HCT116 (cell line): Measurements from ENCODE around the gene CCDC92. TPM values are rescaled to one million over a fixed set of nuclear protein-coding genes. Genes with fewer than 3 reads are reported as not detected.

Experiments
- ATAC-seq: fragments of 200-7000 bp; cut with Tn5 transposase; 2 replicates; pipeline ENCODE4 v1.9.1; 2020; ENCODE audit warnings: mild to moderate bottlenecking, moderate library complexity
- BruUV-seq: library from RNA; stranded (reverse); fragments of 400-500 nt; replicated peaks from 2 replicates; lab custom pipeline; 2021; lab: Mats Ljungman, UMichigan
- CTCF ChIA-PET: fragments of 300-600 bp; sonication (Branson Sonifier 250); formaldehyde crosslinking; loops from one replicate; lab custom pipeline; 2021; ENCODE audit warnings: antibody characterized with exemption; lab: Charles Lee
- POLR2A ChIA-PET: fragments of 300-600, 350-600 bp; sonication (Branson Sonifier 250); formaldehyde crosslinking; loops from one replicate; lab custom pipeline; 2021; ENCODE audit warnings: antibody characterized with exemption; lab: Charles Lee
- RAD21 ChIA-PET, 2 experiments: fragments of 300-600 bp; sonication (Branson Sonifier 250); formaldehyde crosslinking; loops; one replicate each; lab custom pipeline; 2023; ENCODE audit warnings: low total read pairs in 2 of 2; ENCODE audit not compliant: uncharacterized antibody in 2 of 2, unreplicated experiment in 2 of 2, low non-redundant PET in 1 of 2; lab: Charles Lee
- DNase-seq: peaks from one replicate; pipeline ENCODE4 v3.0.0-alpha.2; 2010; ENCODE audit warnings: low read depth, low spot score
- H2AFZ ChIP-seq: fragments of 200-600 bp; shearing (Covaris generic), sonication (generic); 2 replicates; pipeline ENCODE4 v1.6.1; 2017; ENCODE audit warnings: low read depth, mixed run types, mixed read lengths, antibody characterized with exemption, low read length; ENCODE audit not compliant: poor library complexity, severe bottlenecking
- H3K27ac ChIP-seq: 2 replicates; pipeline ENCODE4 v1.5.1; 2012; ENCODE audit warnings: low read depth, low read length
- H3K27me3 ChIP-seq: fragments of 200-600 bp; sonication (generic); 2 replicates; pipeline ENCODE4 v1.6.1; 2016; ENCODE audit warnings: mixed run types, low read length, mixed read lengths; ENCODE audit not compliant: insufficient read depth
- H3K36me3 ChIP-seq, 2 experiments: fragments of 200-500 bp in 1 of 2; fragments of 200-600 bp in 1 of 2; sonication (Bioruptor generic) in 1 of 2; sonication (generic) in 1 of 2; 2 replicates each; pipeline versions ENCODE4 v1.5.1 to v1.6.1; 2014 to 2016; ENCODE audit warnings: low read length in 2 of 2, inconsistent platforms in 1 of 2, mixed read lengths in 1 of 2, mixed run types in 1 of 2; ENCODE audit not compliant: insufficient read depth in 2 of 2, control insufficient read depth in 1 of 2
- H3K4me1 ChIP-seq, 2 experiments: fragments of 200-600 bp in 1 of 2; sonication (generic) in 1 of 2; 2 replicates each; pipeline versions ENCODE4 v1.5.1 to v1.6.1; 2012 to 2017; ENCODE audit warnings: low read length in 2 of 2, inconsistent platforms in 1 of 2, mild to moderate bottlenecking in 1 of 2, mixed read lengths in 1 of 2, mixed run types in 1 of 2, moderate library complexity in 1 of 2; ENCODE audit not compliant: insufficient read depth in 2 of 2, control insufficient read depth in 1 of 2
- H3K4me2 ChIP-seq: fragments of 200-600 bp; sonication (generic); 2 replicates; pipeline ENCODE4 v1.6.1; 2017; ENCODE audit warnings: mixed run types, low read length, mixed read lengths
- H3K4me3 ChIP-seq, 2 experiments: fragments of 200-600 bp in 1 of 2; sonication (generic) in 1 of 2; replicated peaks in 1 of 2; 2 replicates each; pipeline ENCODE4 v1.5.1; 2011 to 2016; ENCODE audit warnings: low read length in 2 of 2, control low read depth in 1 of 2, low read depth in 1 of 2, mild to moderate bottlenecking in 1 of 2, mixed read lengths in 1 of 2, mixed run types in 1 of 2
- H3K79me2 ChIP-seq: fragments of 200-600 bp; sonication (generic); 2 replicates; pipeline ENCODE4 v1.6.1; 2017; ENCODE audit warnings: mild to moderate bottlenecking, mixed run types, low read length, moderate library complexity, mixed read lengths; ENCODE audit not compliant: insufficient read depth
- H3K9ac ChIP-seq: fragments of 200-600 bp; sonication (generic); 2 replicates; pipeline ENCODE4 v1.6.1; 2016; ENCODE audit warnings: low read length, mixed read lengths
- H3K9me2 ChIP-seq: fragments of 200-600 bp; sonication (generic), shearing (Covaris generic); 2 replicates; pipeline ENCODE4 v1.6.1; 2017; ENCODE audit warnings: mixed run types, mild to moderate bottlenecking, moderate library complexity; ENCODE audit not compliant: insufficient read depth
- H3K9me3 ChIP-seq, 2 experiments: fragments of 200-500 bp in 1 of 2; fragments of 200-600 bp in 1 of 2; sonication (Bioruptor generic) in 1 of 2; sonication (generic) in 1 of 2; 2 replicates each; pipeline ENCODE4 v1.6.1; 2014 to 2017; ENCODE audit warnings: low read length in 2 of 2, mixed read lengths in 2 of 2, inconsistent platforms in 1 of 2, low read depth in 1 of 2, mild to moderate bottlenecking in 1 of 2, mixed run types in 1 of 2, moderate library complexity in 1 of 2; ENCODE audit not compliant: control insufficient read depth in 1 of 2, insufficient read depth in 1 of 2
- H4K20me1 ChIP-seq: fragments of 200-600 bp; sonication (generic), shearing (Covaris generic); 2 replicates; pipeline ENCODE4 v1.6.1; 2017; ENCODE audit warnings: mixed run types, mild to moderate bottlenecking, moderate library complexity; ENCODE audit not compliant: insufficient read depth
- ATF3 ChIP-seq: IDR thresholded peaks from 2 replicates; pipeline ENCODE4 v1.6.1; 2012
- CBX3 ChIP-seq: IDR thresholded peaks from 2 replicates; pipeline ENCODE4 v1.6.1; 2012; ENCODE audit warnings: low read depth
- EGR1 ChIP-seq: IDR thresholded peaks from 2 replicates; pipeline ENCODE4 v1.6.1; 2012; ENCODE audit warnings: low read depth
- ELF1 ChIP-seq: IDR thresholded peaks from 2 replicates; pipeline ENCODE4 v1.6.1; 2012; ENCODE audit warnings: low read depth, borderline replicate concordance
- EZH2 ChIP-seq: fragments of 200-600 bp; sonication (generic); IDR thresholded peaks from 2 replicates; pipeline ENCODE4 v1.6.1; 2017; ENCODE audit warnings: antibody characterized with exemption, mixed run types
- FOSL1 ChIP-seq: IDR thresholded peaks from 2 replicates; pipeline ENCODE4 v1.6.1; 2012; ENCODE audit warnings: low read depth
- JUND ChIP-seq: IDR thresholded peaks from 2 replicates; pipeline ENCODE4 v1.6.1; 2012
- POLR2A ChIP-seq: IDR thresholded peaks from 2 replicates; pipeline ENCODE4 v1.7.0; 2011; ENCODE audit warnings: borderline replicate concordance; ENCODE audit not compliant: insufficient read depth, insufficient read length; ENCODE audit errors: extremely low read depth
- POLR2AphosphoS5 ChIP-seq: IDR thresholded peaks from 2 replicates; pipeline ENCODE4 v1.6.1; 2011; ENCODE audit warnings: mild to moderate bottlenecking, low read depth, low read length, moderate library complexity
- RAD21 ChIP-seq: IDR thresholded peaks from 2 replicates; pipeline ENCODE4 v1.6.1; 2012; ENCODE audit warnings: low read depth, mild to moderate bottlenecking
- REST ChIP-seq: IDR thresholded peaks from 2 replicates; pipeline ENCODE4 v1.6.1; 2012; ENCODE audit warnings: low read depth
- SP1 ChIP-seq: IDR thresholded peaks from 2 replicates; pipeline ENCODE4 v1.6.1; 2012; ENCODE audit warnings: low read depth
- SRF ChIP-seq: IDR thresholded peaks from 2 replicates; pipeline ENCODE4 v1.6.1; 2012; ENCODE audit warnings: low read depth
- TCF7L2 ChIP-seq: IDR thresholded peaks from 2 replicates; pipeline ENCODE4 v1.7.0; 2011; ENCODE audit warnings: borderline replicate concordance, inconsistent platforms; ENCODE audit not compliant: insufficient read depth, insufficient read length; ENCODE audit errors: extremely low read depth
- ZBTB33 ChIP-seq: IDR thresholded peaks from 2 replicates; pipeline ENCODE4 v1.6.1; 2011; ENCODE audit warnings: mild to moderate bottlenecking, low read length, moderate library complexity; ENCODE audit not compliant: insufficient replicate concordance; ENCODE audit errors: extremely low read depth
- ZFX ChIP-seq: fragments of 450-650 bp; IDR thresholded peaks from 2 replicates; pipeline ENCODE4 v1.6.1; 2017
- ZNF274 ChIP-seq: fragments of 200-500 bp; sonication (Bioruptor generic); IDR thresholded peaks from 2 replicates; pipeline ENCODE4 v1.6.1; 2014; ENCODE audit warnings: mild to moderate bottlenecking, low read depth, low read length, inconsistent platforms
- intact Hi-C: fragments of 100-400 bp; cut with micrococcal nuclease; formaldehyde crosslinking; loops from 2 replicates; pipeline ENCODE4 v1.10.0; 2022
- total RNA-seq: library from RNA; stranded (reverse); gene quantifications from one replicate; pipeline ENCODE4 v1.2.1, GENCODE V29; 2021; ENCODE audit not compliant: unreplicated experiment
- TF ChIP-seq, protein P1 (sequence below), 3 experiments: fragments of 200-600 bp in 1 of 3; sonication (generic) in 1 of 3; IDR thresholded peaks in 2 of 3; conservative IDR thresholded peaks in 1 of 3; 2 replicates each; pipeline ENCODE4 v1.5.1; 2012 to 2017; ENCODE audit warnings: low read depth in 2 of 3, low read length in 2 of 3, antibody characterized with exemption in 1 of 3, borderline replicate concordance in 1 of 3, control low read depth in 1 of 3, mild to moderate bottlenecking in 1 of 3, mixed read lengths in 1 of 3, mixed run types in 1 of 3, moderate library complexity in 1 of 3; ENCODE audit not compliant: insufficient read depth in 1 of 3

Gene CCDC92
- total RNA-seq, 1 experiment from 2014 or later, result 9.7 TPM

DNA sequence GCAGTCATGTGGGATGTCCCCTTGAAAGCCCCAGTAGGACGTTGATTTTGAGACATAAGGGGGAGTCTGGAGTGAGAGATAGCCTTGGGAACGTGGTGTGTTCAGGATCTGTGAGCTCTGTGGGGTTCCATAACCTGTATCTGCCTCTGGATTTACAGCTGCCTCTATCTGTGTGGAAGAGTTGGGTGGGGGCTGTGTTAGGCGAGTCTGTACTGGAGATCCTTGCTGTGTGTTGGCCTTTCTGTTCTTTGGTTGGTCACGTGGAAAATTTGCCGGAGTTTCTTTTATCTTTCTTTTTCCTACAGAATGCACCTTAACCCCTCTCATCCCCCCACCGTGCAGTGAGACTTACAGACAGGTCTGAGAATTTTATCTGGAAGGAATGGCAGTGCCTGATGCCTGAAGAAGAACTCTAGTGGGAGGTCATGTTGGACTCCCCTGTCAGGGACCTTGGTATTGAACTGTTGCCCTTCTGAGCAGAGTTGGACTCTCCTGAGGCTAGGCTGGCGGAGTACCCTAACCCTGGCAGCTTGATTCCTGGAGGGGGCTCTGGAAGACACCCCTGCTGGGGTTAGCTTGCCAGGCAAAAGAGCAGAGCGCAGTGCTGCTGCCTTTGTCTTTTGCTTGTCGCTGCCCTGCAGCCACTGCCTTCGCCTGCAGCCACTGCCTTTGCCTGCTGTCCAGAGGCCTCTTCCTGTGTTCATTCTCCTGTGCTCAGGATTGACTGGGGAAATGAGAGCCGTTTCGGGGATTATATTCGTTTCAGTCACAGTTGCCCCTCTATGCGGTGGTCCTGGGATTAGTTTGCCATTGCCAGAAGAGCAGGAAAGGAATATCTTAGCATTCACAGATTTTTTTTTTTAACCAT, 34.4 kb upstream of the CCDC92 start:
- H3K9me3 ChIP-seq, result no peaks in the 10 kb centered on the region
- no peaks in the 10 kb centered on the region for H3K9me2 ChIP-seq
- ChIA-PET POLR2A (no interaction called here), CTCF (no interaction called here), RAD21 (no interaction called here)
- intact Hi-C loops, result no loop called here
- no peak overlapping the region for H3K9ac ChIP-seq
- DNase-seq, result no peak
- TF ChIP-seq POLR2A (no peak), ATF3 (no peak), ELF1 (no peak), SP1 (no peak), ZFX (no peak), FOSL1 (no peak), POLR2AphosphoS5 (no peak), JUND (no peak), CBX3 (no peak), EGR1 (no peak), ZBTB33 (no peak), EZH2 (no peak), SRF (no peak), ZNF274 (no peak), RAD21 (no peak), REST (no peak), TCF7L2 (no peak)
- TF ChIP-seq, protein P1, sequence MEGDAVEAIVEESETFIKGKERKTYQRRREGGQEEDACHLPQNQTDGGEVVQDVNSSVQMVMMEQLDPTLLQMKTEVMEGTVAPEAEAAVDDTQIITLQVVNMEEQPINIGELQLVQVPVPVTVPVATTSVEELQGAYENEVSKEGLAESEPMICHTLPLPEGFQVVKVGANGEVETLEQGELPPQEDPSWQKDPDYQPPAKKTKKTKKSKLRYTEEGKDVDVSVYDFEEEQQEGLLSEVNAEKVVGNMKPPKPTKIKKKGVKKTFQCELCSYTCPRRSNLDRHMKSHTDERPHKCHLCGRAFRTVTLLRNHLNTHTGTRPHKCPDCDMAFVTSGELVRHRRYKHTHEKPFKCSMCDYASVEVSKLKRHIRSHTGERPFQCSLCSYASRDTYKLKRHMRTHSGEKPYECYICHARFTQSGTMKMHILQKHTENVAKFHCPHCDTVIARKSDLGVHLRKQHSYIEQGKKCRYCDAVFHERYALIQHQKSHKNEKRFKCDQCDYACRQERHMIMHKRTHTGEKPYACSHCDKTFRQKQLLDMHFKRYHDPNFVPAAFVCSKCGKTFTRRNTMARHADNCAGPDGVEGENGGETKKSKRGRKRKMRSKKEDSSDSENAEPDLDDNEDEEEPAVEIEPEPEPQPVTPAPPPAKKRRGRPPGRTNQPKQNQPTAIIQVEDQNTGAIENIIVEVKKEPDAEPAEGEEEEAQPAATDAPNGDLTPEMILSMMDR (IDR thresholded peaks at IDR 0.05 in 2 of 3, conservative IDR thresholded peaks at IDR 0.05 in 1 of 3; ENCODE audit: borderline replicate concordance in 1 of 3, insufficient read depth in 1 of 3, low read depth in 2 of 3, low read length in 2 of 3), result no peak
- peaks cover 29% of the 10 kb centered on the region for H3K79me2 ChIP-seq
- H4K20me1 ChIP-seq, result peaks cover 8% of the 10 kb centered on the region; the same call in 1 of the 2 replicates
- H3K27ac ChIP-seq, result no peak overlapping the region
- H3K27me3 ChIP-seq, result no peaks in the 10 kb centered on the region
- H3K4me2 ChIP-seq, result no peak overlapping the region
- no peak overlapping the region for H3K4me3 ChIP-seq
- ATAC-seq, result no peak
- H3K36me3 ChIP-seq, result peaks cover 2 to 21% of the 10 kb centered on the region in 2 experiments; a peak in 3 of 4 replicates
- H2AFZ ChIP-seq, result no peak overlapping the region
- H3K4me1 ChIP-seq, result no peaks in the 10 kb centered on the region
- BruUV-seq, result no TSS peak
